HG02678 (cell line): ENCODE results near the gene BAIAP2L2.
"Not testable (repeated sequence)": the region's sequence is repeated elsewhere in the genome, so short reads cannot be mapped to it uniquely, and the experiment has no call there.

Source experiments
- ATAC-seq: cut with Tn5 transposase; IDR thresholded peaks from one replicate; pipeline ENCODE4 v1.9.1; 2021; ENCODE audit warnings: mild to moderate bottlenecking, moderate library complexity; ENCODE audit not compliant: unreplicated experiment

The BAIAP2L2 gene, protein sequence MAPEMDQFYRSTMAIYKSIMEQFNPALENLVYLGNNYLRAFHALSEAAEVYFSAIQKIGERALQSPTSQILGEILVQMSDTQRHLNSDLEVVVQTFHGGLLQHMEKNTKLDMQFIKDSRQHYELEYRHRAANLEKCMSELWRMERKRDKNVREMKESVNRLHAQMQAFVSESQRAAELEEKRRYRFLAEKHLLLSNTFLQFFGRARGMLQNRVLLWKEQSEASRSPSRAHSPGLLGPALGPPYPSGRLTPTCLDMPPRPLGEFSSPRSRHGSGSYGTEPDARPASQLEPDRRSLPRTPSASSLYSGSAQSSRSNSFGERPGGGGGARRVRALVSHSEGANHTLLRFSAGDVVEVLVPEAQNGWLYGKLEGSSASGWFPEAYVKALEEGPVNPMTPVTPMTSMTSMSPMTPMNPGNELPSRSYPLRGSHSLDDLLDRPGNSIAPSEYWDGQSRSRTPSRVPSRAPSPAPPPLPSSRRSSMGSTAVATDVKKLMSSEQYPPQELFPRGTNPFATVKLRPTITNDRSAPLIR

DNA sequence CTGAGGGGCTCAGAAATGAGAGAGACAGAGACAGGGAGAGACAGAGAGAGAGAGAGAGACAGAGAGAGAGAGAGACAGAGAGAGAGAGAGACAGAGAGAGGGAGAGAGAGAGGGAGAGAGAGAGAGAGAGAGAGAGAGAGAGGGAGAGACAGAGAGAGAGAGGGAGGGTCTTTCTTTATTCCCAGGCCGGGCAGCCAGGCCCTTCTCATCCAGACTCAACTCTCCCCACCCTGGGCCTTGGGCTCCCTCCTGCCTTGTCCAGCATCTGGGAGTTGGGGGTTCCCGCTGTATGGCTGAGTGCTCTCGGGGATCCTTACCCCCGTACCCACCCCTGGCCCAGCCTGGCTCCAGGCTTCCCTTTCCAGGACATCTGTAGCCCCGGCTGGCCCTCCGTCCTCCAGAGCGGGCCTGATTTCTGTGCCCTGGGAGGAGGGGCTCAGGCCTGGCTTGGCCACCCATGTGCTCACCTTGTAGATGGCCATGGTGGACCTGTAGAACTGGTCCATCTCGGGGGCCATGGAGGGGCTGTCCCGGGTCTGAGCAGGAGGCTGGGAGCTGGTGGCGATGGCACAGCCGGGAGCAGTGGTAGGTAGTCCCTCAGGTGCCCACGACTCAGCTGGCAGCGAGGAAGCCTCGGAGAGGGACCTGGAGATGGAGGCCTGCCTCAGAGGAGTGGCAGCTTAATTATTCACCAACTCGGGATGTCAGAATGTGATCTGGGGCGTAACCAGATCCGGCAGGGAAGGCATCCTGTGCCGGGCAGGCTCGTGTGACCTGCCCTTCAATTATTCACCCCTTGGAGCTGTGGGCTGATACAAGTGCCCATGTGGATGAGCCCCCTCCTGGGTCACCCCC is at the start of gene BAIAP2L2:
Gene BAIAP2L2 (minus strand): TSS at position 677 of the 855 bp plus-strand sequence. CDS start 159 bp downstream, at position 518.
- no peak for ATAC-seq

DNA sequence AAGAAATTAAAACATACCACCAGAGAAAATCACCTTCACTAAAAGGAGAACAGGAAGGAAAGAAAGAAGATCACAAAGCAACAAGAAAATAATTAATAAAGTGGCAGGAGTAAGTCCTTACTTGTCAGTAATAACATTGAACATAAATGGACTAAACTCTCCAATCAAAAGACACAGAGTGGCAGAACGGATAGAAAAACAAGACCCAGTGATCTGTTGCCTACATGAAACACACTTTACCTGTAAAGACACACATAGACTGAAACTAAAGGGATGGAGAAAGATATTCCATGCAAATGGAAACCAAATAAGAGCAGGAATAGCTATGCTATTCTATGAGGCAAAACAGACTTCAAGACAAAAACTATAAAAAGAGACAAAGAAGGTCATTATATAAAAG is 45.2 kb upstream of the BAIAP2L2 start:
- no peak for ATAC-seq

DNA sequence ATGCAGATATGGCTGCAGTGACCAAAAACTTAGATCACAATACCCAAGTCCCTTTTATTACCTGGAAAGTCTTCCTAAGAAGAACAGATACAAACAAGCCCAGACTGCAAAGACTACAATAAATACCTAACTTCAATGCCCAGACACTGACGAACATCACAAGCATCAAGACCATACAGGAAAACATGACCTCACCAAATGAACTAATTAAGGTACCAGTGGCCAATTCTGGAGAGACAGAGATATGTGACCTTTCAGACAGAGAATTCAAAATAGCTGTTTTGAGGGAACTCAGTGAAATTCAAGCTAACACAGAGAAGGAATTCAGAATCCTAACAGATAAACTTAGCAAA is 44.1 kb upstream of the BAIAP2L2 start:
- not testable (repeated sequence) for ATAC-seq

DNA sequence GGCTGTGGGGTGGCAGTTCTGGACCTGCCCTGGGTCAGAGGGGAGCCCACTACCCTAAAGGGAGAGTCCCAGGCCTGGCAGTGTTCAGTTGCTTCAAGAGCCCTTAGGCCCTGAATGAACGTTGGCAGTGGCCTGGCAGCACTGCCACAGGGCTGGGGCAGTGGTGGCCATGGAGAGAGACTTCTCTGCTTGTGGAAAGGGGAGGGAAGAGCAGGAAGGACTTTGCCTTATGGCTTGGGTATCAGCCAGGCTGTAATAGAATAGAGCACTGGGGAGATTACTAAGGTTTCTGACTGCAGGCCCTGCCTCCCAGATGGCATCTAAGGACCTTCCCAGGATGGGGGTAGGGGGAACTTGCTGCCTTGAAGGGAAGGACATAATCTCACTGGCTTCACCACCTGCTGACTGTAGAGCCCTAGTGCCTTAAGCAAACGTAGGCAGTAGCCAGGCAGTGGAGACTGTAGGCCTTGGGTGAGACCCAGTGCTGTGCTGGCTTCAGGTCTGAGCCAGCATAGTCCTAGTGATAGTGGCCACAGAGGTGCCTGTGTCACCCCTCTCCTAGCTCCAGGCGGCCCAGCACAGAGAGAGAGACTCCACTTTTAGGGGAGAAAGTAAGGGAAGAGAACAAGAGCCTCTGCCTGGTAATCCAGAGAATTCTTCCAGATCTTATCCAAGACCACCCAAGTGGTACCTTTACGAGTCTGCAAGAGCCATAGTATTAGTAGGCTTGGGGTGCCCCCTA is 43.5 kb upstream of the BAIAP2L2 start:
- no peak for ATAC-seq

DNA sequence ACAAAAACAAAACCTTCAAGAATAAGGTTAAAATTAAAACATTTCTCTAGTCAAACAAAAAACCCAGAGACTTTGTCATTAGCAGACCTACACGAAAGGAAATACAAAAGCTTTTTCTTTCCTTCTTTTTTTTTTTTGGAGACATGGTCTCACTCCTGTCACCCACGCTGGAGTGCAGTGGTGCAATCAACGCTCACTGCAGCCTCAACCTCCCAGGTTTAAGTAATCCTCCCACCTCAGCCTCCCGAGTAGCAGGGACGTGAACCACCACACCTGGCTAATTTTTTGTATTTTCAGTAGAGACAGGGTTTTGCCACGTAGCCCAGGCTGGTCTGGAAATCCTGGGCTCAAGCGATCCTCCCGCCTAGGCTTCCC is 40.6 kb upstream of the BAIAP2L2 start:
- ATAC-seq: no peak

DNA sequence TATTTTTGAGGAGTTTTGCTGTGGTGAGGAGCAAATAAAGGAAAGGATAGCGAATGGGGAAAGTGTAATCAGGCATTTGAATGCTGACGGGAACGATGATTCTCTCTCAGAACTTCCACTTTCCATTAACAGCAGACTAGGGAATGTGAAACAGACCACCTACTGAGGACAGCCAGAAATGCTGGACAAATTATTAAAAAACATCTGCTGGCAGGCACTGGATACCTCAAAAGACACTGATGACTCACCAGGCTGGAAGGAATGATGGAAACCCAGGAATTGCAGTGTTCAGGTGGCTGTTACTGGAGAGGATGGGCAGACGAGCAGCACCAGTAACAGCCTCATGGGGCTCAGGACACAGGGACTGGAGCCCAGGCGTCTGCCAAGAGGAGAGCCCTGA is 37.8 kb upstream of the BAIAP2L2 start:
- ATAC-seq: no peak

DNA sequence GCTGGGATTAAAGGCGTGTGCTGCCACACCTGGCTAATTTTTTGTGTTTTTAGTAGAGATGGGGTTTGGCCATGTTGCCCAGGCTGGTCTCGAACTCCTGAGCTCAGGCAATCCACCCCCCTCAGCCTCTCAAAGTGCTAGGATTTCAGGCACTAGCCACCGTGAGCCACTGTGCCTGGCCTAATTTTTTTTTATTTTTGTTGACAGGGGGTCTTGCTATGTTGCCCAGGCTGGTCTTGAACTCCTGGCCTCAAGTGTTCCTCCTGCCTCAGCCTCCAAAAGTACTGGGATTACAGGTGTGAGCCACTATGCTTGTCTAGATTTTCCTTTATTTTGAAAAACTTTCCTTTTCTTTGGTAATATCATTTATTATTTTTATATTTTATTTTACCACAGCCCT is 35.7 kb upstream of the BAIAP2L2 start:
- ATAC-seq: not testable (repeated sequence)

GRCh38 chr22:38144025-38144405 is 33.5 kb upstream of the BAIAP2L2 start:
- ATAC-seq: no peak

- no peak for ATAC-seq
Measured at GRCh38 chr22:38142606-38143005, 32.1 kb upstream of the BAIAP2L2 start.

DNA sequence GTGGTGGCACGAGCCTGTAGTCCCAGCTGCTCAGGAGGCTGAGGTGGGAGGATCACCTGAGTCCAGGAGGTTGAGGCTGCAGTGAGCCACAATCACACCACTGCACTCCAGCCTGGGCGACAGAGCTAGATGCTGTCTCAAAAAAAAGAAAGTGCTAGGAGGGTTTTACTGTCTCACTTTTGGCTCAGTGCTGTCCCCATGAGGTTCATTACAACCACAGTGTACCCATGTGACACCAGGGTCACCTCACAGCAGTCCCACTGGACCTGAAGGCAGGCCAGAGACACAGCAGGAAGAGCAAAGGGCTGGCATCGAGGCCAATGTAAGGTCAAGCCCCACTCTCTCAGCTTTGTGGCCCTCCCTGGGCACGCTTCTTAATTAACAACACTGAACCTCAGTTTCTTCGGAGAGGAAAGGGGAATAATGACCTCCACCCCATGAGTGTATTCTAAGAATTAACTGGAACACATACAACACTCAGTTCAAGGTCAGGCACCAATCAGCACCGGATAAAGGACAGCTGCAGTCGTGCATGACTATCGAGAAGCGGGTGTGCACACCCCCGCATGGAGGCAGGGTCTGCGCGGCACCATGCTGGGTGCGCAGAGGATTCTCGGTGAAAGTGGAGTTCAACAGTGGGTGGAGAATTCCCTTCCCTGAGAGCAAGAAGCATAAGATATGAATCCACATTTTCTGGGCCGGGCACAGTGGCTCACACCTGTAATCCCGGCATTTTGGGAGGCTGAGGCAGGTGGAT is 30.9 kb upstream of the BAIAP2L2 start:
- no peak for ATAC-seq

DNA sequence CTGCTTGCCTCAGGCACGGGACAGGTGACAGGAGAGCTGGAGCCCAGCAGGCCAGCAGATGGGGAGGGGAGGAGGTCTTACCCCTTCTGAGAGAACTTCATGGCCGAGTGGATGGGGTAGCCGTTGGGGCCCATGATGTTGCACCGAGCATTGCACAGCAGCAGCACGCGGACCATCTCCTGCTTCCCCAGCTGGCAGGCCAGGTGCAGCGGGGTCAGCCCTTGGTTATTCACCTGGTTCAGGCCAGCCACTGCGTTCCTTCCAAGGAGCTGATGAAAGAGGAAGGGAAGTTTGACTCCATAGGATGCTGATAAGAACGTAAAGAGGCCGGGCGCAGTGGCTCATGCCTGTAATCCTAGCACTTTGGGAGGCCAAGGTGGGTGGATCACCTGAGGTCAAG is 29.4 kb upstream of the BAIAP2L2 start:
- no peak for ATAC-seq

- ATAC-seq: no peak
Measured at GRCh38 chr22:38138961-38139360, 28.5 kb upstream of the BAIAP2L2 start.

GRCh38 chr22:38137876-38138687 is 27.6 kb upstream of the BAIAP2L2 start:
- no peak for ATAC-seq

DNA sequence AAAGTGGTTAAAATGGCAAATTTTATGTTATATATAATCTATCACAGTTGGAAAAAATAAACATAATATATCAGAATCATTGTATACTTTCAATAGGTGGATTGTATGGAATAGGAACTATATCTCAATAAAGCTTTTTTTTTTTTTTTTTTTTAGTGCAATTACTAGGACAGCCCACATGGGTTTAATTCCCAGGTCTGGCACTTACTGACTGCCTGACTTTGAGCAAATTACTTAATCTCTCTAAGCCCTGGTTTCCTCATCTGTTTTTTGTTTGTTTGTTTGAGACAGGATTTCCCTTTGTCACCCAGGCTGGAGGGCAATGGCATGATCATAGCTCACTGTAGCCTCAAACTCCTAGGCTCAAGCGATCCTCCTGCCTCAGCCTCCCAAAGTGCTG is 26.1 kb upstream of the BAIAP2L2 start:
- ATAC-seq: no peak

- no peak for ATAC-seq
Measured at GRCh38 chr22:38135133-38135706, 24.7 kb upstream of the BAIAP2L2 start.

GRCh38 chr22:38133331-38133730 is 22.8 kb upstream of the BAIAP2L2 start:
- ATAC-seq: no peak

GRCh38 chr22:38132794-38133193 is 22.3 kb upstream of the BAIAP2L2 start:
- no peak for ATAC-seq

- no peak for ATAC-seq
Measured at GRCh38 chr22:38132136-38132535, 21.7 kb upstream of the BAIAP2L2 start.

GRCh38 chr22:38131399-38131798 is 20.9 kb upstream of the BAIAP2L2 start:
- ATAC-seq: no peak
